ENCODE results near the gene RBM33. TPM values are rescaled to one million over a fixed set of nuclear protein-coding genes. Genes with fewer than 3 reads are reported as not detected.

Gene RBM33
- total RNA-seq, 2 donors from 2014 or later, result 86.8 to 87.1 TPM

DNA sequence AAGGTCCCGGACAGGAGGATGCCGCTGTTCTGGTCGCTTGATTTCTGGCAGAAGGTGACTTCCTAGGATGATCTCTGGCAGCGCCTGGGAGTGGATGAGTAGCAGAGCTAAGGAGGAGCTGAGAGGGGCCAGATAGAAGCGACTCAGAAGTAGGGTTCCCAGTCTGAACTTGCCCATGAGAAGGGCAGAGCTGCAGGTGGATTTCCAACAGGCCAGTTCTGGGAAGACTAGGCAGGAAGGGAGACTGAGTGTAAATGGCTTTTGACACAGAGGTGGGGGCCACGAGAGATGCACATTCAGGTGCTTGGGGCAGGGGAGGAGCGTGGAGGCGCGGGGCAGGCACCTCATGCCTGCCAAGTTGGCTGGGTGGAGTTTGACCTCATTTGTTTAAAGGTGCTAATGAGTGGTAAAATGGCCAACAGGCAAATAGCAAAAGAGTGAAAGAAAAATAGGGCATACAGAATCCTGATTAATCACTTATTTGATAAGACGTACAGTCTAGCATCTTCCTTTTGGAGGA is 109.0 kb downstream of the RBM33 start:
- Histone ChIP-seq H3K4me1 (ENCODE audit: control insufficient read depth, insufficient read depth, low read length) (peaks cover 15% of the 10 kb centered on the region), H3K4me3 (ENCODE audit: low read length) (no peak overlapping the region), H3K36me3 (ENCODE audit: control insufficient read depth, insufficient read depth, low read length) (peaks cover 47% of the 10 kb centered on the region), H3K27me3 (ENCODE audit: control insufficient read depth, insufficient read depth, low read length, poor library complexity, severe bottlenecking) (no peaks in the 10 kb centered on the region), H3K9me3 (ENCODE audit: control insufficient read depth, low read length) (peaks cover 25% of the 10 kb centered on the region), H3K27ac (ENCODE audit: low read depth, low read length) (no peak overlapping the region), H3K9ac (ENCODE audit: extremely low read depth, low read length, poor library complexity, severe bottlenecking) (no peak overlapping the region)
- 94 to 97% methylated on average over 9 to 10 of the region's 10 CpGs for WGBS, 2 experiments (ENCODE audit: insufficient coverage in 1 of 2, insufficient read length in 1 of 2)
- H3K4me3 Mint-ChIP-seq, result no peak overlapping the region
- no peak for DNase-seq
- H3K9me3 Mint-ChIP-seq, result peaks cover 16% of the 10 kb centered on the region
- peaks cover 49% of the 10 kb centered on the region for H3K4me1 Mint-ChIP-seq
- peak overlapping the region; percentile 32 for H3K27ac Mint-ChIP-seq
- no peaks in the 10 kb centered on the region for H3K27me3 Mint-ChIP-seq (ENCODE audit: insufficient read depth)
- TF ChIP-seq, protein P1, sequence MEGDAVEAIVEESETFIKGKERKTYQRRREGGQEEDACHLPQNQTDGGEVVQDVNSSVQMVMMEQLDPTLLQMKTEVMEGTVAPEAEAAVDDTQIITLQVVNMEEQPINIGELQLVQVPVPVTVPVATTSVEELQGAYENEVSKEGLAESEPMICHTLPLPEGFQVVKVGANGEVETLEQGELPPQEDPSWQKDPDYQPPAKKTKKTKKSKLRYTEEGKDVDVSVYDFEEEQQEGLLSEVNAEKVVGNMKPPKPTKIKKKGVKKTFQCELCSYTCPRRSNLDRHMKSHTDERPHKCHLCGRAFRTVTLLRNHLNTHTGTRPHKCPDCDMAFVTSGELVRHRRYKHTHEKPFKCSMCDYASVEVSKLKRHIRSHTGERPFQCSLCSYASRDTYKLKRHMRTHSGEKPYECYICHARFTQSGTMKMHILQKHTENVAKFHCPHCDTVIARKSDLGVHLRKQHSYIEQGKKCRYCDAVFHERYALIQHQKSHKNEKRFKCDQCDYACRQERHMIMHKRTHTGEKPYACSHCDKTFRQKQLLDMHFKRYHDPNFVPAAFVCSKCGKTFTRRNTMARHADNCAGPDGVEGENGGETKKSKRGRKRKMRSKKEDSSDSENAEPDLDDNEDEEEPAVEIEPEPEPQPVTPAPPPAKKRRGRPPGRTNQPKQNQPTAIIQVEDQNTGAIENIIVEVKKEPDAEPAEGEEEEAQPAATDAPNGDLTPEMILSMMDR (conservative IDR thresholded peaks at IDR 0.05), result no peak
- peaks cover 38% of the 10 kb centered on the region for H3K36me3 Mint-ChIP-seq (ENCODE audit: low read depth)

DNA sequence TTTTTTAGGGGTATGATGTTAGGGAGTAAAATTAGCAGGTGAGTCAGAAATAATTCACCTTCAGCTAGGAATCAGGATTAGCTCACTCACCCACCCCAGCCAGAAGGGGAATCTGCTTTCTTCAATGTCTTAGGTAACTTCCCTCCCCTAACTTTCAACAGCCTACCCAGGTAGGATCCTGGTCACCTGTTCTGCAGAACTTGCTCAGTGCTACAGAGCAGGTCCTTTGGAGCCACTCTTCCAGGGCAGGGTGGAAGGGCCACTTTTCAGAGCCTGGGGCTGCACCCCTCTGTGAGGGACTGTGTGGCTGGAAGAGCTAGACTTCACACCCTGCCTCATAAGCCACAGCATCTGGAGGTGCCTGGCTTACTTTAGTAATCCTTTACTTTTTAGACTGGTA is 109.7 kb downstream of the RBM33 start:
- no peak overlapping the region for H3K4me3 ChIP-seq (ENCODE audit: low read length)
- H3K9ac ChIP-seq (ENCODE audit: extremely low read depth, low read length, poor library complexity, severe bottlenecking), result no peak overlapping the region
- no peak for DNase-seq
- peak overlapping the region; percentile 50 for H3K27ac Mint-ChIP-seq
- no peaks in the 10 kb centered on the region for H3K27me3 ChIP-seq (ENCODE audit: control insufficient read depth, insufficient read depth, low read length, poor library complexity, severe bottlenecking)
- no peak overlapping the region for H3K4me3 Mint-ChIP-seq
- H3K27me3 Mint-ChIP-seq (ENCODE audit: insufficient read depth), result no peaks in the 10 kb centered on the region
- no peak overlapping the region for H3K27ac ChIP-seq (ENCODE audit: low read depth, low read length)
- H3K9me3 Mint-ChIP-seq, result peaks cover 16% of the 10 kb centered on the region
- TF ChIP-seq, protein P1 (conservative IDR thresholded peaks at IDR 0.05), result no peak
- H3K9me3 ChIP-seq (ENCODE audit: control insufficient read depth, low read length), result peaks cover 25% of the 10 kb centered on the region
- H3K36me3 ChIP-seq (ENCODE audit: control insufficient read depth, insufficient read depth, low read length), result peaks cover 51% of the 10 kb centered on the region
- peaks cover 43% of the 10 kb centered on the region for H3K36me3 Mint-ChIP-seq (ENCODE audit: low read depth)
- H3K4me1 ChIP-seq (ENCODE audit: control insufficient read depth, insufficient read depth, low read length), result peaks cover 15% of the 10 kb centered on the region
- peaks cover 52% of the 10 kb centered on the region for H3K4me1 Mint-ChIP-seq

DNA sequence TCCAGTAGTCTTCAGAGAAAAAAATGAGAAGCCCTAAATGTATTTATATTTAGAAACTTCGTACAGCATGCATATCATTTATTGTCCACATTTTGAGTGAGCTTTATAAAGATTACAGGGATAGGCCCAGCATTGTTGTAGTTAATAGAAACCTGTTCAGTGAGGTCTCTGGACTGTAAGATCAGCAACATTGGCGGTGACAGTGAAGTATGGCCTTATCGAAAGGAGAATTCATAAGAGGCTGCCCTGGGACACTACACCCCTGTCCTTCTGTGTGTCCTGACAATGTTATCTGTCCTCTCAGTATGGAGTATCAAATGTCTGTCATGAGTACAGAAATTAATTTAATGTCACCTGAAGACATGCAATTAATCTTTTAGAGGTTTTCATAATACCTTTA is 110.6 kb downstream of the RBM33 start:
- no peak overlapping the region for H3K27ac Mint-ChIP-seq

More for the DNA sequence above, 110.6 kb downstream of the RBM33 start:
- no peaks in the 10 kb centered on the region for H3K27me3 ChIP-seq (ENCODE audit: control insufficient read depth, insufficient read depth, low read length, poor library complexity, severe bottlenecking)
- peaks cover 46% of the 10 kb centered on the region for H3K36me3 Mint-ChIP-seq (ENCODE audit: low read depth)
- H3K4me3 Mint-ChIP-seq, result no peak overlapping the region
- H3K27me3 Mint-ChIP-seq (ENCODE audit: insufficient read depth), result no peaks in the 10 kb centered on the region
- no peak overlapping the region for H3K27ac ChIP-seq (ENCODE audit: low read depth, low read length)
- H3K9ac ChIP-seq (ENCODE audit: extremely low read depth, low read length, poor library complexity, severe bottlenecking), result no peak overlapping the region
- H3K4me3 ChIP-seq (ENCODE audit: low read length), result no peak overlapping the region
- peaks cover 50% of the 10 kb centered on the region for H3K4me1 Mint-ChIP-seq
- WGBS, 2 experiments (ENCODE audit: insufficient coverage in 1 of 2, insufficient read length in 1 of 2), result 93% methylated on average over 3 of the region's 3 CpGs; no CpG with 5 or more reads in 1 of the 2 experiments
- peaks cover 51% of the 10 kb centered on the region for H3K36me3 ChIP-seq (ENCODE audit: control insufficient read depth, insufficient read depth, low read length)
- H3K4me1 ChIP-seq (ENCODE audit: control insufficient read depth, insufficient read depth, low read length), result peaks cover 15% of the 10 kb centered on the region
- no peak for DNase-seq
- peaks cover 16% of the 10 kb centered on the region for H3K9me3 Mint-ChIP-seq
- TF ChIP-seq, protein P1 (conservative IDR thresholded peaks at IDR 0.05), result no peak
- H3K9me3 ChIP-seq (ENCODE audit: control insufficient read depth, low read length), result peaks cover 25% of the 10 kb centered on the region
